Activated effector memory CD4-positive, alpha-beta T cell treated with Interleukin-2 at 50 U/mL for 16 hours (primary cell): ENCODE measurements around the gene FBXL13.
"Not testable (repeated sequence)": the region's sequence is repeated elsewhere in the genome, so short reads cannot be mapped to it uniquely, and the experiment has no call there.

Experiments
- DNase-seq: peaks from one replicate; pipeline ENCODE4 v3.0.0-alpha.2; 2020

FBXL13 gene

DNA sequence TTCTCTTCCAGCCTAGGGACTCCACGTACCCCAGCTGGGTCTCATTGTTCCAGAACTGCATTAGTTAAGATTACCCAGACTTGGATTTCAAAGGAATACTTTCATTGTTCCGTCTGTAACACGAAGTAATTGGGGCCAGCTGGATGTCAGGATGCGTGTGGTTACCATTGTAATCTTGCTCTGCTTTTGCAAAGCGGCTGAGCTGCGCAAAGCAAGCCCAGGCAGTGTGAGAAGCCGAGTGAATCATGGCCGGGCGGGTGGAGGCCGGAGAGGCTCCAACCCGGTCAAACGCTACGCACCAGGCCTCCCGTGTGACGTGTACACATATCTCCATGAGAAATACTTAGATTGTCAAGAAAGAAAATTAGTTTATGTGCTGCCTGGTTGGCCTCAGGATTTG lies 140.8 kb downstream of the FBXL13 start:
- DNase-seq: no peak

DNA sequence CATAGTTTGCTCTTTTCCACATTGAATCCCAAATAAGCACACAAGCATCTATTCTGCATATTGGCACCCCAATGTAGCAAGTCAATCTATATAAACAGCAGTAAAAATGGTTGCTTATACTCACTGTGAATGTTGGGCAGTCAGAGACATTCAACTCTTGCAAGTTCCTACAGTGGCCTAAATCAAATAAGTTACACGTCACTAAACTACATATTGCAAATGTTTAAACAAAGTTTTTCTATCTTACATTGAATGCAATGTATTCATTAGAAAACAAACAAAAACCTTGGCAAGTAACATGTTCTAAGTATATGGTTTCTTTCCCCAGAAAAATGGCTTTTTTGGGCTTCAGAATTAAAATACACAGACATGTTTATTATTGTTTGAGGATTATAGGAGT lies 142.8 kb downstream of the FBXL13 start:
- DNase-seq: no peak

DNA sequence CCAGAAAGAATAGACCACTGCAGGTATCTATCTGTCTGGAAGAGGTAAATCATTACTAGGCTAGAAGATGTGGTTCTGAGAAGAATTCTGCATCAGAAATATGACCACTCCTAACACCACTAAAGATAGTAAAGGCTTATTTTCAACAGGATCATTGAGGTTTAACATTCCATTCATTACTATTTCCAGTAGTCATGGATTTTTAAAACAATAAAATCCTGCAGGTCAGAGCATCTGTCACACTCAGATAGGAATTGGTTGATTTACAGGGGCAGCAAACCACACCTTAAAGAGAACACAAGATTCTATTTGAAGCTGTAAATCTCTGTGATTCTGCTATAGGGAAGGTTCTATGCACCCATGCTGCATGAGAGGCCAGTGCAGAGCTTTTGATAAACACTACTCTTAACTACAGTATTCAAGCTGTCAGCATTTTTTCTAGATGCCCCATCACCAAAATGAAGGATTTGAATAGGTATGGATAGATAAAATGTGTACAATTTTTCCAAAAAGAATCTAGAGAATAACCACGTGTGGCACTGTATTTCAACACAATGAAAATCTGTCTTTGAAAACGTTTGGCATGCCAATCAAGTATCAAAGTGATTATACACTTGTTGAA lies 147.2 kb downstream of the FBXL13 start:
- DNase-seq: no peak

- no peak for DNase-seq
Measured at GRCh38 chr7:102926783-102927140, 147.8 kb downstream of the FBXL13 start.

DNA sequence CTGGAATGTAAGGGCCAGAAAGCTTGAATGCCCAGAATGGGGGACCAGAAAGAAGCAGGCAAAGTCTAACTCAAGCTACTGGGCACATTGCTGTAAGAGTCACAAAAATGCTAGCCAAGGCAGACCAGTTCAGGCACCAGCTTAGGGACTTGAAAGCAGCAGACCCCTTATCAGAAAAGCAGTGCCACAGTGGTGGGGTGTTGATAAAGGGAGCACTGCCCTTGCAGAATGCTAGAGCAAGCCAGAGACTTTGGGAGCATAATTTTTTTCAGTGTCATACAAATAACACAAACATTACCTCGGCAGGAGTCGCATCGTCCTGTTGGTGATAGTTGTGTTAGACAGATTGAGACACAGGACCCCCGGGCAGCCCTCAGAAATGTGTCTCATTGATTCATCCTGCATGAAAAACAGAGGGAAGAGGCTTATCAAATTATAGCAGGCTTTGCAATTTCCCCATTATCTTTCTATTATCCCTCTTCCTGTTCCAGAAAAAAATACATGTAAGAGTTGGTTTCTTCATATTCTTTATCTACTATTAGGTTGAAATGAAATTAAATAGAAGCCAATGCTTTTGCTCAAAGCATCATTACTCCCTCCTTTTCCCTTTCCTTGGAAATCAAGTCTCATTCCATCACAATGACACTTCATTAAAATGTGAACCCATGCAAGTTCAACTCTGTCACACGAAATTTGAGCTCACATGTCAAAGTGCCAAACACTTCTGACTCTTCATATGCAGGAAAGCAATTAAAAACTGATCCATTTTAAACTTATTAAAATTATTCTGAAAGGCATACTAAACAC lies 148.4 kb downstream of the FBXL13 start:
- DNase-seq: no peak

- no peak for DNase-seq
Measured at GRCh38 chr7:102918845-102919244, 155.8 kb downstream of the FBXL13 start.

- DNase-seq: no peak
Measured at GRCh38 chr7:102917436-102918353, 156.9 kb downstream of the FBXL13 start.

DNA sequence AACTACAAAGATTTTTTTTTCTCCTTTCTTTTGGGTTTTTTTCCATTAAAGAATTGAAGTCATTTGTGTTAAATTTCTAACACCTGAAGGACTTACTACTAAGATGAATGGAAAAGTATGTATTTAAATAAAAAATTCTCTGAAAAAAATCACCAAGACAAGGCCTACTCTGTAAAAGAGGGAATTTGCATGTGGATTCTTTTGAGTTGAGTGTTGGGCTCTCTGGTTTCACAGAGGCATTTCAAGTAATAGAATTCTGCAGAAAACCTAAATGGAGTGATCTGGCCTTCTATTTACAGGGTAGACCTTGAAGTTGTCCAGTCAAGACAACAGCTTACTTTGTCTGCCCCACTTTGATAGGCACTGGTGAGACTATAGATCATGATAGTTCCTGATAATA lies 157.7 kb downstream of the FBXL13 start:
- DNase-seq: no peak

DNA sequence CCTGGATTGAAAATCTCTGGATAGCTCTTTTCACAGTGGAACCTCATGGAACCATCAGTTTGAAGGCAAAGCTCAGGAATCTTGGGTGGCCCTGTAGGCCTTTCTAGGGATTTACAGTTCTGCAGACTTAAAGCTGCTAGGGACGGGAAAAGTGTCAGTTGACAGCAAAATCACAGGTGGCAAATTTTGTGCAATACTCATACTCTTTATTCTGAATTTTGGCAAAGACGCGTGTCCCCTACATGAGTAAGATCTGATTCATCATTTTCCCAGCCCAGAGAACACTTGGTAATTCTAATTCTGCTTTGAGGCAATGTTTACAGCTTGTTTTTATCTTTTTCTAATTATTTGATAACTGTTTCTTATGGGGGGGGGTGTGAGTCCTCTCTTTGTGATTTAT lies 158.2 kb downstream of the FBXL13 start:
- no peak for DNase-seq

- no peak for DNase-seq
Measured at GRCh38 chr7:102914585-102914984, 160.0 kb downstream of the FBXL13 start.

DNA sequence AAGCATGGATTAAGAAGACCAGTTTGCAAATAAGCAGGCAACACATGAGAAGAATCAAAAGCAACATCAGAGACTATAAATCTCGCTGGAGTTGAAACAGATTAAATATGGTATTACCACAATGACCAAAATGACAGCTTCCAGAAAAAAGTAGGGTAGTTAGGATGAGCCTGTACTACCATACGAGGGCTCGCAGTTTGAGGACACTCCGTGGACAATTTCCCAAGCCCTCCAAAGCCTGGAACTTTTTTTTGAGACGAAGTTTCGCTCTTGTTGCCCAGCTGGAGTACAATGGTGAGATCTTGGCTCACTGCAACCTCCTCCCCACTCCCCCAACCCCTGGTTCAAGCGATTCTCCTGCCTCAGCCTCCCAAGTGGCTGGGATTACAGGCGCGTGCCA lies 160.8 kb downstream of the FBXL13 start:
- DNase-seq: no peak

GRCh38 chr7:102912742-102913141 lies 161.9 kb downstream of the FBXL13 start, which contains the start of gene LRRC17:
Gene LRRC17, plus strand, starts transcription at chr7:102913000. Its CDS starts 20,914 bp downstream, at chr7:102933914.
- DNase-seq: no peak

DNA sequence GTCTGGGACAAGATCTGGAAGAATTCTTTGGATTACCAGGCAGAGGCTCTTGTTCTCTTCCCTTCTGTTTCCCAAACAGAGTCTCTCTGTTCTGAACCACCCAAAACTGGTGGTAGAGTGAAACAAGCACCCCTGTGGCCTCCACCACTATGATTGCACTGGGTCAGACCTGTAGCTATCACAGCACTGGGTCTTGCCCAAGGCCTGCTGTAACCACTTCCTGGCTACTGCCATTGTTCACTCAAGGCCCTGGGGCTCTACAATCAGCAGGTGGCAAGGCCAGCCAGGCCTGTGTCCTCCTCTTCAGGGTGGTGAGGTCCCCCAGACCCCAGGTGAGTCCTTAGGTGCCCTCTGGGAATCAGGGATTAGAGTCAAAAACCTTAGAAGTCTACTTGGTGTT lies 165.9 kb downstream of the FBXL13 start:
- no peak for DNase-seq

- DNase-seq: not testable (repeated sequence)
Measured at GRCh38 chr7:102903576-102903975, 171.0 kb downstream of the FBXL13 start.

- not testable (repeated sequence) for DNase-seq
Measured at GRCh38 chr7:102902052-102902451, 172.5 kb downstream of the FBXL13 start.

- DNase-seq: no peak
Measured at GRCh38 chr7:102898532-102898859, 176.1 kb downstream of the FBXL13 start.

DNA sequence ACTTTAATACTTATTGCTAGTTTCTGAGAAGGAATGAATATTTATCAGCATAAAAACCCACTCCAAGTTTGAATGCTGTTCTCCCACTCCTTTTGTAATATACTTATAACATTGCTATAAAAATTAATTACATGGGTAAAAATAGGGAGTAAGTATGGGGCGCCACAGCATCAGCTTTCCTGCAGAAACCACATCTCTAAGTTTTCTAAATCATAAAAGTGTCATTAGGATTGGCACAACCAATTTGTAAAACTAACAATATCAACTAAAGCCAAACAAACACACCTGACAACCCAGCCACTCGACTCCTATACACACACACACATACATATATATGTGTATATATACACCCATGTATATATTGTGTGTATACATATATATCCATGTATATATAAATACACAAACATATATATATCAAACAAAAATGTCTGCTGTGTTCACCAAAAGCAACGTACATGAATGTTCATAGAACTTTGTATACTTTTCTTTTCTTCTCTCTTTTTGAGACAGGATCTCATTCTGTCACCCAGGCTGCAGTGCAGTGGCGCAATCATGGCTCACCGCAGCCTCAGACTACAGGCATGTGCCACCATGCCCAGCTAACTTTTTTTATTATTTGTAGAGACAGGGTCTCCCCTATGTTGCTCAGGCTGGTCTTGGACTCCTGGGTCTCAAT lies 176.6 kb downstream of the FBXL13 start:
- DNase-seq: no peak

DNA sequence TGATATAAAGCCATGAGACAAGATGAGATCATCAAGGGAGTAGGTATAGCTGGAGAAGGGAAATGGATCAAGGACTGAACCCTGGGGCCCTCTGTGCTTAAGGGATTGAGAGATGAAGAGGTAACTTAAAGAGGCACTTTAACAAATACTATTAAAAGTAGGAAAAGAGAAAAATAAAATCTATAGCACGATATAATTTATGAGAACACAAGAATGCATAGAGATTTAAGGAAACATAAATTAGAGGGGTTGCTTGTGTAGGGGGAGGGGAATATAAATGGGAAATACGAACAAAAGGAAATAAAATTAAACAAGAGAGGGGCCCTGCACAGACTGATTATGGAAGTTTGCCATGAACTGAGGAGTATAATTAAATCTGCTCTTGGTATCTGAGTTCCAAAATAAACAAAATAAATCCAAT lies 177.4 kb downstream of the FBXL13 start:
- no peak for DNase-seq

GRCh38 chr7:102896585-102896984 lies 178.0 kb downstream of the FBXL13 start:
- DNase-seq: no peak

- DNase-seq: no peak
Measured at GRCh38 chr7:102895602-102896001, 179.0 kb downstream of the FBXL13 start.

DNA sequence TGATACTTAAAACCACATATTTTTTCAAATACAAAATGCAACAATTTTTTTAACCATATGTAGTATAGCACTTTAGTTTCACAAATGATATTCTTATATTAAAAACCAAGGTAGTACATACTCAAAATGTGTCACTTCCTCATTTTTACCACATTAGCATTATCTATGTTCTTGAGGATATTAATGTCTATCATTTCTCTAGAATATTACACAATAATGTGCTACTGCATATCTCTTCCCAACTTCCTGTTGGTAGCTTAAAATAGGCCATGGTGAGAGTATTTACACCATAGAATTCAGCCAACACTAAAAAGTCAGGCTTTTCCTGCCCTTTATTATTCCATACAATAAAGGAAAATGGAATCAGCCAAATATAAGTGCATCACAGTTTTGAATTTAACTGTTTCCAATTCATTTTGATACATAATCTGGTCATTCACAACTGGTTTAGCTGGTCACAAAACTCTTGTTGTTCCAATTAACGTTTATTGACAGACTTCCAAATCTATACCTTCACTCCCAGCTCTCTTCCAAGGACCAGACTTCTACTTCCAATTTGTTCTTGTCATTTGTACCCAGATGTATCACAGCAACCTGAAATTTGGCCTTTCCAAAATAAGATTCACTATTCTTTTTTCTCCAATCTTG lies 181.8 kb downstream of the FBXL13 start:
- no peak for DNase-seq

GRCh38 chr7:102891693-102892261 lies 182.8 kb downstream of the FBXL13 start:
- no peak for DNase-seq
